Activated CD8-positive, alpha-beta memory T cell treated with anti-CD3 and anti-CD28 coated beads for 36 hours (primary cell): ENCODE results near the gene AFF3. TPM values are rescaled to one million over a fixed set of nuclear protein-coding genes. Genes with fewer than 3 reads are reported as not detected.
"Not testable (repeated sequence)": the region's sequence is repeated elsewhere in the genome, so short reads cannot be mapped to it uniquely, and the experiment has no call there.

ENCODE experiments used
- CTCF ChIA-PET: fragments of 350-600 bp; sonication (Branson Sonifier 250); formaldehyde crosslinking; loops from one replicate; lab custom pipeline; 2021; ENCODE audit warnings: antibody characterized with exemption; lab: Charles Lee
- POLR2A ChIA-PET: fragments of 350-600 bp; sonication (Branson Sonifier 250); formaldehyde crosslinking; loops from one replicate; lab custom pipeline; 2021; ENCODE audit warnings: antibody characterized with exemption; lab: Charles Lee
- total RNA-seq, 2 experiments: library from RNA; stranded (reverse); gene quantifications; one replicate each; pipeline ENCODE4 v1.2.3, GENCODE V29; 2021

AFF3 gene
- total RNA-seq, 2 experiments from 2014 or later: 0.71 to 1.1 TPM

- POLR2A ChIA-PET, CTCF ChIA-PET: not testable (repeated sequence)
Measured at GRCh38 chr2:100082302-100082978, 60.0 kb downstream of the AFF3 start.

DNA sequence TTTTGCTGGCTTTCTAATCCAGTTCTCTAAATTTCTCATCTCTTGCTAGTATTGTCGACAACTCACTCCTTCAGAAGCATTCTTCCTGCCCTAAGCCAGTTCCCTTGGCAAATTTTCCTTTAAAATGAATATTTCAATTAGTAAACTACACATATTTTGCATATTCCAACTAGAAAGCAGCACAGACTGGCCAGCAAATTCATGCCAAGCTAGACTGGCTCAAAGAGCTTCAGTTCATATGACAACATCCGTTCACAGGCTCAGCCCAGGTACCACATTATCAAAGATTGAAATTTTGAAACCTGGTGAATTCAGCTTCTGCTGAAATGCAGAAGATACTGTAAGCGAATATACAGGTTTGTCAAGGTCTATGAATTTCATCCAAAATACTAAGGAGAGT lies 64.5 kb downstream of the AFF3 start:
- ChIA-PET CTCF (interaction anchor here (0.6 kb wide), 1 partner anchor 401 kb away, joined by 3 read pairs; no protein-coding TSS in a partner anchor), POLR2A (no interaction called here)

DNA sequence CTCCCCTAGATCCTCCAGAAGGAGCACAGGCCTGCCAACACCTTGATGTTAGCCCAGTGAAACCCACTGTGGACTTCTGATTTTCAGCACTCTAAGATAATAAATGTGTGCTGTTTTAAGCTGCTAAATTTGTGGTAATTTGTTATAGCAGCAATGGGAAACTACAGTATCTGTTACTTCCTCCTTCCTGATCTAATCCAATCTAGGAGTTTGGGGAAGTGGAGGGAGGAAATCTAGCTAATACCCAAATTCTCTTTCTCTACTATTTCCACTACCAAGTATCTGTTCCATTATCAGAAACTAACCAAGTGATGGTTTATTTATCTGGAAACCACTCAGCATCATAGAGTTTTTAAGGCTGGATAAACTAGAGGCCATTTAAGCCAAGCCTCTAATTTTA lies 64.9 kb downstream of the AFF3 start:
- CTCF ChIA-PET: interaction anchor here (0.6 kb wide), 1 partner anchor 401 kb away, joined by 3 read pairs; no protein-coding TSS in a partner anchor

DNA sequence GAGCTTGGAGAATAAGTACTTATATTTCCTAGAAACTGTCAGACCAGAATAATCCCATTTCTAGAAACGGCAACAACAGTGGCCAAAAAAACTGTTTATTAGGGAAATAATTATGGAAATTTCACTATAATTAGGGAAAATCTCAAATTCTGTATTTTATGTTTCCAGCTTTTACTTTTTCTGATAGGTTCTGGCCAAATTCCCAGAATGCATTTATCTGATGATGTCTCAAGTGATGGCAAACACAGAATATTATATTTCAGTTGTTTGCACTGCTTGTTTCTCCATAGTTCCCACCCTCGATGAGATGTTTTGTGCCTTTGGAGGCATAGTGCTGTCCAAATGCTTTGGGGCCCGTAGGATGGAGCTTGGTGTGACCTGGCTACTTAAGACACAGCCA lies 66.9 kb downstream of the AFF3 start:
- ChIA-PET CTCF (no interaction called here), POLR2A (no interaction called here)

More for the DNA sequence above, 64.9 kb downstream of the AFF3 start:
- POLR2A ChIA-PET: no interaction called here

- CTCF ChIA-PET: no interaction called here
- POLR2A ChIA-PET: no interaction called here
Measured at GRCh38 chr2:100073110-100073509, 69.3 kb downstream of the AFF3 start.

GRCh38 chr2:100072503-100072902 lies 69.9 kb downstream of the AFF3 start:
- ChIA-PET CTCF (no interaction called here), POLR2A (no interaction called here)

DNA sequence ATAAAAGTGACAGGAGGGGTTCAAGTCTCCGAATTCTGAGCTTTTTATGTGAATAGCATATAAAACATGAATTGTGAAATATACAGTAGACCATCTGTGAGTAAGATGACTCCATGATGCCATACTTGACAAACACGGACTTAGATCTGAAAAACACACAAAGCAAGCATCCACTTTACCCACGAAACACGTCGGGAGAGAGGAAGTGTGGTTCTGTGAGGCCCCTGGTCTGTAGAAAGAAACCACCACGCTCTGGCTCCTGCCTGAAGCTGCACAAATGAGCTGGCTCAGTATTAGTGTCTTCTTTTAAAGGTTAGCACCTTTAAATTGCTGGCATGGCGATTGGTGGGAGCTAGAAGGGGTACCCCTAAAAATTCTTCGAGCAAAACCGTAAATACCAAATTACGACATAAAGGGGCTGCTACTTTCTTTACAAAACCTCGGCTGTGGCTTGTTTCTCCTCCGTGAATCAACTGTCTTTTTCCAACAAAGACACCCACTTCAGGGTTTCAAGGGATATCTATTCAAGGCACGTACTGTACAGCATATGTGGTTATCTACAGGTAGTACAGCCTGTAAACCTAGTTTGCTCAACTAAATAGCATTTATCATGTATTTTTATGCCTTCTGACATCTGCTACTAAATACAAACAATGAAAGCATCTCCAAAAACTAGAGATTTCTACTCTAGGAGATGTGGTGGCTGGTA lies 70.9 kb downstream of the AFF3 start:
- CTCF ChIA-PET: no interaction called here
- POLR2A ChIA-PET: no interaction called here

GRCh38 chr2:100070078-100070477 lies 72.3 kb downstream of the AFF3 start:
- POLR2A ChIA-PET: no interaction called here
- CTCF ChIA-PET: no interaction called here

GRCh38 chr2:100068395-100068794 lies 74.0 kb downstream of the AFF3 start:
- ChIA-PET CTCF (no interaction called here), POLR2A (no interaction called here)

GRCh38 chr2:100067784-100068183 lies 74.6 kb downstream of the AFF3 start:
- CTCF ChIA-PET: no interaction called here
- POLR2A ChIA-PET: no interaction called here

DNA sequence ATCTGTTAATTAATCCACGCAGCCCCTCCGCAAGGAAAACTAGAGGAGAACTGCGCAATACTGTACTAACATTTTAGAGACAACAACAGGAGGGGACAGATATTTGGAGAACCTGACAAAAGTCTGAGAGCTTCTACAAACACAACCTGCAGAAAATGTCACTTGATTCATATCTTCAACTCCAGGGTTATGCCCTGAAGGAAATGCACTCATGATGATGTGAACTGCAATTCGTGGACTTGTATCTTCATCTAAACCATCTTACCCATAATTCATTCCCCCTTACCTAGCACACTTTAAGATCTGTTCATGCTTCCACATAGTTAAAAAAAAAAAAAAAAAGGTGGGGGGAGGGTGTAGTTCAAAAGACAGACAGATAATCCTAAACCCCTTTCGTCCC lies 75.5 kb downstream of the AFF3 start:
- ChIA-PET POLR2A (no interaction called here), CTCF (no interaction called here)

GRCh38 chr2:100066246-100066645 lies 76.1 kb downstream of the AFF3 start:
- ChIA-PET POLR2A (no interaction called here), CTCF (no interaction called here)

GRCh38 chr2:100064592-100065428 lies 77.6 kb downstream of the AFF3 start:
- CTCF ChIA-PET: no interaction called here
- POLR2A ChIA-PET: interaction anchor here (0.6 kb wide), 1 partner anchor 10 kb away, joined by 8 read pairs; no protein-coding TSS in a partner anchor

- POLR2A ChIA-PET: no interaction called here
- CTCF ChIA-PET: no interaction called here
Measured at GRCh38 chr2:100064165-100064564, 78.2 kb downstream of the AFF3 start.

- ChIA-PET CTCF (no interaction called here), POLR2A (no interaction called here)
Measured at GRCh38 chr2:100063459-100063953, 78.9 kb downstream of the AFF3 start.

DNA sequence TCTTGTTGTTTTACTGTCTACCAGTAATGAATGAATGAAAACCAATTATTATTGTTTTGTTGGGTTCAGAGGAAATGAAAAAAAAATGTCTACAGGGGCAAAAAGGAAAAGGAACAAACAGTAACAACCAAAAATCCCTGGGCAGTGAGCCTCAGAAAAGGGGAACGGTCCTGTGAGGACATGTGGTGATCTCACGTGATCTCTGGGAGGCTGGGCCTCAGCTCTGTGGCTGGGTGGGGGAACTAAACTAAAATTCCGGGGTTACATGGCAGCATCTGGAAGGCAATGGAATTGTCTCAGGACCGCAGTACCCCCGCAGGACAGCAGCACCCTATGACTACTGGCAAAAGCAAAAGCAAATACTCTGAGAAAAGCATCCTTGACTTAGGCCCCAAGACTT lies 80.1 kb downstream of the AFF3 start:
- POLR2A ChIA-PET: no interaction called here
- CTCF ChIA-PET: no interaction called here

GRCh38 chr2:100060875-100061274 lies 81.5 kb downstream of the AFF3 start:
- CTCF ChIA-PET: no interaction called here
- POLR2A ChIA-PET: no interaction called here

DNA sequence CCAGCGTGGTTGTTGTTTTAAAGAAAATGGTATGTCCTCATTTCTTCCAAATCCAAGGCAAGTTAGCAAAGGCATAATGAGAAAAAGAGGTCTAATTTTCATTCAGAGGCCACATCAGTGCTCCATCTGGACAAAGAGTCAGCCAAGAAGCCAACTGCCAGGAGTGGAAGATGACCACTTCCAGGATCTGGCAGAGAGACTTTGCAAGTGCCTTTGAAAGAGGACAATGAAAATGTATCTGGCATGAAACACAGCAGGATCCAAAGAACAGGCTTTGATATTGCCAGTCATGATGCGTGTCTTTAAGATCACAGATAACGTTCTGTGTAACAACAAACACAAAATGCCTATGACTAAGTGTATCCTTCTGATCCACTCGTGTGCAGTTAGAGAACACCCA lies 82.8 kb downstream of the AFF3 start:
- ChIA-PET POLR2A (no interaction called here), CTCF (no interaction called here)

- ChIA-PET POLR2A (no interaction called here), CTCF (no interaction called here)
Measured at GRCh38 chr2:100057901-100058261, 84.5 kb downstream of the AFF3 start.

DNA sequence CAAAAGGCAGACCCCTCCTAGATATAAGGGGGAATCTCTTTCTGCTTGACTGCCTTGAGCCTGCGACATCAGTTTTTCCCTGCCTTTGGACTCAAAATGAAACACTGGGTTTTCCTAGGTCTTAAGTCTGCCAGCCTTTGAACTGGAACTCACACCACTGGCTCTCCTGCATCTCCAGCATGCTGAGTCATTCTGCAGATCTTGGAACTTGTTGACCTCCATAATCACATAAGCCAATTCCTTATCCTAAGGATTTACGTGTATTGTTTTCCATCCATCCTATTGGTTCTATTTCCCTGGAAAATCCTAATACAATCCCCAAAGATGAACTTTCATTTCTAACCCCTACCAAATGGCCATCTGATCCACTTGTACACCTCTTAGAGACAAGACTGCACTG lies 88.0 kb downstream of the AFF3 start:
- CTCF ChIA-PET: no interaction called here
- POLR2A ChIA-PET: no interaction called here
